NOMO-1 treated with DMSO at 0.1 percent for 48 hours (cell line): ENCODE data around the gene INTS11.
"Not testable (repeated sequence)": the region's sequence is repeated elsewhere in the genome, so short reads cannot be mapped to it uniquely, and the experiment has no call there.

Experiments used
- DNase-seq: peaks from one replicate; lab custom pipeline; 2025; ENCODE audit not compliant: unreplicated experiment; lab: John Stamatoyannopoulos, UW

The INTS11 gene

DNA sequence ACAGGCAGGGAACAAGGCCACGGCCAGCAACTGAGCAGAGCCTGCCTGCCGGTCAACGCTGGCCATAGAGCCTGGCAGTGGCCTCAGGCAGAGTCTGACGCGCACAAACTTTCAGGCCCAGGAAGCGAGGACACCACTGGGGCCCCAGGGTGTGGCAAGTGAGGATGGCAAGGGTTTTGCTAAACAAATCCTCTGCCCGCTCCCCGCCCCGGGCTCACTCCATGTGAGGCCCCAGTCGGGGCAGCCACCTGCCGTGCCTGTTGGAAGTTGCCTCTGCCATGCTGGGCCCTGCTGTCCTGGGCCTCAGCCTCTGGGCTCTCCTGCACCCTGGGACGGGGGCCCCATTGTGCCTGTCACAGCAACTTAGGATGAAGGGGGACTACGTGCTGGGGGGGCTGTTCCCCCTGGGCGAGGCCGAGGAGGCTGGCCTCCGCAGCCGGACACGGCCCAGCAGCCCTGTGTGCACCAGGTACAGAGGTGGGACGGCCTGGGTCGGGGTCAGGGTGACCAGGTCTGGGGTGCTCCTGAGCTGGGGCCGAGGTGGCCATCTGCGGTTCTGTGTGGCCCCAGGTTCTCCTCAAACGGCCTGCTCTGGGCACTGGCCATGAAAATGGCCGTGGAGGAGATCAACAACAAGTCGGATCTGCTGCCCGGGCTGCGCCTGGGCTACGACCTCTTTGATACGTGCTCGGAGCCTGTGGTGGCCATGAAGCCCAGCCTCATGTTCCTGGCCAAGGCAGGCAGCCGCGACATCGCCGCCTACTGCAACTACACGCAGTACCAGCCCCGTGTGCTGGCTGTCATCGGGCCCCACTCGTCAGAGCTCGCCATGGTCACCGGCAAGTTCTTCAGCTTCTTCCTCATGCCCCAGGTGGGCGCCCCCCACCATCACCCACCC, 6.9 kb upstream of the INTS11 start, which contains the start of gene TAS1R3:
Gene TAS1R3, plus strand, starts transcription at position 213 of the 898 bp plus-strand sequence. Its CDS starts 66 bp downstream, at position 279.
- DNase-seq: no peak

DNA sequence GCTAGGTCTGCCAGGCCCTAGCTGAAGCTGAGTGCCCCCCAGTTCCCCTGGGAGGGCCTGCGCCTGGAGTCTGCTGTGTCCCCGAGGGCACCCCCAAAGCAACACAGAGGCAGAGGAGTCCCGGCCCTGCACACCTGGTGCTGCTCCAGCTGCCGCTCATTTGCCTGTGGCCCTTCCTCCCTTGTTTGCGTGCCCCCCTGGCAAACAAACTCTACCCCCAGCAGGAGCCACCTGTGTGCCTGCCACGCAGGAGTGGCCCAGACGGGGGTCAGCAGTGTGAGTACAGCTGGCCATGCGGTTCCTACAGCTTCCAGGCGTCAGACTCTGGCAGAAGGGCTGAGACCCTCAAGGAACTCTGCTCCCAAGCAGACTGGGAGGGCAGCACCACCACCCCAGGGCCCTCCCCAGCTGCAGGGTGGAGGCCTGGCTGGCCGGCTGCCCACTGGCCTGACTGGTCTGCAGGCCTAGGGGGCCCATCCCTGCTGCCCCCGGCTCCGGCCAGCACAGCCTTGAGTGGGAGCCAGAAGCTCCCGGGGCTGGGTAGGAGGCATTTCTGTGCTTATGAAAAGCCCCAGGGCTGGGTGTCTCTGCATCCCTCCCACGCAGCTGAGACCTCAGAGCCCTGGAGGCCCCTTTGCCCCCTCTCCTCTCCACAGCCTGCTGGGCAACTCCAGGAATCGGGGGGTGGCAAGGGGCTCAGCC, 6.1 kb upstream of the INTS11 start:
- no peak for DNase-seq

DNA sequence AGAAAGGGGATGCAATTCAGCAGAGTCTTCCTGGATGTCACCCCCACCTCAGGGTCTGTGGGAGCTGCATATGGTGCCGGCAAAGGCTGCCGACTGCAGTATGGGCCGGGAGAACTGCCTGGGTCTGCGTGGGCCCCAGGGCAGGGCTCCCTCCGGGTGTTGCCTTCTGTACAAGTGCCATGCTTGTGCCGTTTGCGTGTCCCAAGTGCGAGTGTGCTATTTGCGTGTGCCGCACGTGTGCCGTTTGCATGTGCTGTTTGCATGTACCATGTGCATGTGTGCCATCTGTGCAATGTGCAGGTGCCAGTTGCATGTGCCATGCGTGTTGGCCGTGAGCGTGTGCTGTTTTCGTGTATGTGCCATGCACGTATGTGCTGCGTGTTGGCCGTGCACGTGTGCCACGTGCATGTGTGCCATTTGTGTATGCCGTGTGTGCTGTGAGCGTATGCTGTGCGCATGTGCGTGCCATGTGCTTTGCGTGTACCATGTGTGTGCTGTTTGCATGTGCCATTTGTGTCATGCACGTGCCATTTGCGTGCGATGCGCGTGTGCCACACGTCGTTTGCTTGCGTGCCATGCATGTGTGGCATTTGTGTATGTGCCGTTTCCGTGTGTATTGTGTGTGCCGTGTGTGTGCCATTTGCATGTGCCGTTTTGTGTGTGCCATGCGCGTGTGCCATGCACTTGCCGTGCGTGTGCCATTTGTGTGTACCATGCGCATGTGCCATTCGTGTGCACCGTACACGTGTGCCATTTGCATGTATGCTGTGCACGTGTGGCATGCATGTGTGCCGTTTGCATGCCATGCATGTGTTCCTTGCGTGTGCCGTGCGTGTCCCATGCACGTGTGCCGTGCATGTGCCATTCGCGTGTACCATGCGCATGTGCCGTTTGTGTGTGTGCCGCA, 5.1 kb upstream of the INTS11 start:
- DNase-seq: no peak

DNA sequence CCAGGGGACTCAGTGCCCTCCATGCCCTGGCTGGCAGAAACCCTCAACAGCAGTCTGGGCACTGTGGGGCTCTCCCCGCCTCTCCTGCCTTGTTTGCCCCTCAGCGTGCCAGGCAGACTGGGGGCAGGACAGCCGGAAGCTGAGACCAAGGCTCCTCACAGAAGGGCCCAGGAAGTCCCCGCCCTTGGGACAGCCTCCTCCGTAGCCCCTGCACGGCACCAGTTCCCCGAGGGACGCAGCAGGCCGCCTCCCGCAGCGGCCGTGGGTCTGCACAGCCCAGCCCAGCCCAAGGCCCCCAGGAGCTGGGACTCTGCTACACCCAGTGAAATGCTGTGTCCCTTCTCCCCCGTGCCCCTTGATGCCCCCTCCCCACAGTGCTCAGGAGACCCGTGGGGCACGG, 3.8 kb upstream of the INTS11 start:
- no peak for DNase-seq

DNA sequence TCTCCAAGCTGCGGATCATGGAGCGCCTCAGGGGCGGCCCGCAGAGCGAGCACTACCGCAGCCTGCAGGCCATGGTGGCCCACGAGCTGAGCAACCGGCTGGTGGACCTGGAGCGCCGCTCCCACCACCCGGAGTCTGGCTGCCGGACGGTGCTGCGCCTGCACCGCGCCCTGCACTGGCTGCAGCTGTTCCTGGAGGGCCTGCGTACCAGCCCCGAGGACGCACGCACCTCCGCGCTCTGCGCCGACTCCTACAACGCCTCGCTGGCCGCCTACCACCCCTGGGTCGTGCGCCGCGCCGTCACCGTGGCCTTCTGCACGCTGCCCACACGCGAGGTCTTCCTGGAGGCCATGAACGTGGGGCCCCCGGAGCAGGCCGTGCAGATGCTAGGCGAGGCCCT, 2.8 kb upstream of the INTS11 start:
- DNase-seq: no peak

DNA sequence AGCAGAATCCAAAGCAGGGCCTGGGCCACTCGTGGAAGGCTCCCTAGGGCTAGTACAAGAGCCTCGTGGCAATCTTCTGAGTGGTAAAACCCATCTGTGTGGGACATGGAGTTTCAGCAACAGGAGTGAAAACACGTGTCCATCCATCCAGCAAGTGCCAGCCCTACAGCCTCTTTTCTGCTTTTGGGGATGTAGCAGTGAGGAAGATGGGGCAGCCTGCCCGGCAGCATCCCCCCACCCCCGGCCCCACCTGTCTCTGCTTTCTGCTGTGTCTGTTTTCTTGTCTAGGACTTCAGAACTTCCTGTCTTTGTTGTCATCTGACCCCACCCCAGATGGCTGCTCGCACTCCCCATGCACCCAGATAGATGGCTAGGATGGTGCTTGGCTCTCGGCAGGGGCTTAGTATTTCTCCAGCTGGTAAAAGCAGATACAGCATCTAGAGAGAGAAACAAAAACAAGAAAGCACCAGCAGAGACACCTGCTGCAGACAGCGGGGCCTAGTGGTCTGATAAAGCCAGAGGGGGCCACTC, 1.7 kb upstream of the INTS11 start:
- no peak for DNase-seq

DNA sequence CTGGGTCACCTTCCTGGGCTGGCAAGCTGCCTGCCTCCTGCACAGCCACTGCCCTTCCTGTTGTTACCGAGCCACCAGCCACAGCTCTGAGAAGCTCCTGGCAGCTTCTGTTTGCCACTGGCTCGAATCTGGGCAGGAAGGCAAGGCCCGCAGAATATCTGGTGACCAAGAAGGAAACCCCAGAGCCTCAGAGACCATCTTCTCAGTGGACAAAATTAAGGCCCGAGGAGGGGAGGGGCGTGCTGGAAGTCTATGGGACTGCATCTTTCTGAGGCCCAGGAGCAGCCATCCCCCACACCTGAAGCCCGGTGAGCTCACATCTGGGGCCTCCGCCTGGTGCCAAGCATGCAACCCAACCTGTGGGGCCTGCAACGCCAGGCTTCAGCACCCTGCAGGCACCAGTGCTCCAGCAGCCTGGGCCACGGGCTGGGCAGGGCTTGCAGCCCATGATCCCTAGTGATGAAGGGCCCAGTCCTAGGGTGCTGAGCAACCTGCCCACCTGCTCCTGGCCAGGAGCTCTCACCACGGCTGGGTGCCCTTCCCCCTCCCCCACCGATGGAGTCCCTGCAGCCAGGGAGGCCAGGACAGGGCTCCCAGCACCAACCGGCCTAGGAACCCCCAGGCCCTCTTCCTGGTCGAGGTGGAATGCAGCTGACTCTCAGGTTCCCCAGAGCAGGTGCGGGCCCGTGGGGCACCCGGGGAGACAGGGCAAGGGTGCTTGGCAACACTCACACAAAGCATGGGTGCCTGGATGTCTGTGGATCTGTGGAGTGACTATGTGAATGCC, 1.0 kb upstream of the INTS11 start:
- DNase-seq: no peak

DNA sequence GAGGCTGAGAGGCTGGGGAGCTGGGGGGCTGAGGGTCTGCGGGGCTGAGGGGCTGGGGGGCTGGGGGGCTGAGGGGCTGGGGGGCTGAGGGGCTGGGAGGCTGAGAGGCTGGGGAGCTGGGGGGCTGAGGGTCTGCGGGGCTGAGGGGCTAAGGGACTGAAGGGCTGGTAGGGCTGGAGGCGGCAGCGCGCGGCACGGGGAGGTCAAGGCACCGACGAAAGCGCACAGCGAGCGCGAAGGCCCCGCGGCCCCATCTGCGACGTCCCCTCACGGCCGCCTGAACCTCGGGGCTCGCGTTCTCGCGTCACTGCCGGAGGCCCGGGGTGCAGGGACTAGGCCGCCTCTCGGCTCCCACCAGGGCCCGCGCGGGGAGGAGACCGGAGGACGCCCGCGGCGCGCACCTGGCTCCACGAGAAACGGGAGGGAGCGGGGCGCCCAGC, 356 bp downstream of the INTS11 start:
- DNase-seq: no peak

DNA sequence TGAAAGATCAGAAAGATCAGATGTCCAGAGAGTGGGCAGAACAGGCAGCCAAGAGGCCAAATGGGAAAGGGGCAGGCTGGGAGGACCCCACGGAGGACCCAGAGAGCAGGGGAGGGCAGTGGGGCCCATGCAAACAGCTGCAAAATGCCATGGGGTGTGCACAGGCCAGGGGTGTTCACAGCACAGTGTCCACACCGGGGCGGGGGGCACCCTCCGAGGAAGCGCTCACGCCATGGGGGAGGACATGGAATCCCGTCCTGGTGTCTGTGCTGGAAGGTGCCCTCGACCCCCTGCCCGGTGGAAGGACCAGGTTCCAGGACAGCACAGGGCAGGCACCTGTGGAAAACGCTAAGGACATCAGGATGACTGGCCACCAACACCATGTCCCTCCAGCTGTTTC, 1.5 kb downstream of the INTS11 start:
- no peak for DNase-seq

DNA sequence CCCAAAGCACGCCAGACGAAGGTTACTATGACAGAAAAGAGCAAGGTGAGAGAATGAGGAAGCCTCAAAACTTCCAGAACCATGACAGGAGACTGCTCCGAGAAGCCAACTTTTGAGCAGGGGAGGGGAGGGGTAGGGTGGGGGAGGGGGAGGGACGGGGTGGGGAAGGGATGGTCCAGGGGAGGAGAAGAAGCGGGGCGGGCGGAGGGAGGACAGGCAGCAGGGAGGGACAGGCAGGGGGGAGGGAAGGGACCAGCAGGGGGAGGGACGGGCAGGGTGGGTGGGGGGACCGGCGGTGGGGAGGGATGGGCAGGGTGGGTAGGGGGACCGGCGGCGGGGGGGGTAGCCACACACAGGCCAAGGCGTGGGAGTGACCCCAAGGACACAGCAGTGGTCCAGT, 2.0 kb downstream of the INTS11 start:
- DNase-seq: no peak

DNA sequence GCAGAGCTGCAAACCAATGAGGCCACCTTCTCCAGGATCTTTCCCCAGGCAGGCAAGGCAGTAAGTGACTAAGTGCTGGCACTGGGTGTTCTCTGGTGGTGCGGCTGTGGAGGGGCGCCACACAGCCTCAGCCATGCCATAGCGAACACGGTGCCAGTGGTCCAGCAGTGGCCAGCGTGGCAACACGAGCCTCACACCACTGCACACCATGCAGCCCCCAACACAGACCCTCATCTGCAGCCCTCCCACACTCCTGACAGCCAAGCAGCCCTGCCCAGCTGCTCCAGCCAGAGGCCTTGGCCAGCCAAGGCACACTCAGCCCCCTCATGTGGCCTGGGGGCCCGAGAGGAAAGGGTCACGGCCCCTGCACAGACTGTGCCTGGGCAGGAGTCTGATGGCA, 3.0 kb downstream of the INTS11 start:
- no peak for DNase-seq

DNA sequence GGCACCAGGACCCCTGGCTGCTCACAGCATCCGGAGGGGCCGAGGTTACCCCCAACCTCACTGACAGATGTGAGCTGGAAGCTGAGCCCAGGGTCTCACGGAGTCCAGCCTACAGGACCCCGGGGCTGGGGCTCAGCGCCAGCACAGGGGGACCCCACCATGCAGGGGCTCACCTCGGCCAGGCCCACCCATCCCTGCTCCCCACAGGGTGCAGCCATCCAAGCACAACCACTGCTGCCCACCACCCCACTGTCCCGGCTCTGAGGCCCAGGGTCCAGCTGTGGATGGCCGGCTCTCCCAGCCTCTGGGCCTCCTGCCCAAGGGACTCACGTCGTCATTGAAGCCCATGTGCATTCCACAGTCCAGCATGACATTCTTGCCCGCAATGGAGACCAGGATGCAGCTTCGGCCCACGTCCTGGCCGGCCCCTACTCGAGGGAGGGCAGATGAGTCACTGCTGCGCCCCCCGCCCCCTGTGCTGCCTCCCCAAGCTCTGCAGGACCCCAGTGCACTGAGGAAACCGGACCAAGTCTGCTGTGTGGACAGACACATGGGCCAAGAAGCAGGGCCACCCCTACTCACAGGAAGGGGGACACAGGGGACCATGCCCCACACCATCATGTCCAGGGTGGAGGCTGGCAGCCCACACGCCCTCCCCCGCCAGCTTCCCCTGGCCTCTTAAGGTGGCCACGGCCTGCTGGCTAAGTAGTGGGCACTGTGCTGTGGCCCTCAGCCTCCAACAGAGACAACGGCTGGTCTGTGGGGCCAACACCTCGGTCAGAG, 3.6 kb downstream of the INTS11 start:
- no peak for DNase-seq

DNA sequence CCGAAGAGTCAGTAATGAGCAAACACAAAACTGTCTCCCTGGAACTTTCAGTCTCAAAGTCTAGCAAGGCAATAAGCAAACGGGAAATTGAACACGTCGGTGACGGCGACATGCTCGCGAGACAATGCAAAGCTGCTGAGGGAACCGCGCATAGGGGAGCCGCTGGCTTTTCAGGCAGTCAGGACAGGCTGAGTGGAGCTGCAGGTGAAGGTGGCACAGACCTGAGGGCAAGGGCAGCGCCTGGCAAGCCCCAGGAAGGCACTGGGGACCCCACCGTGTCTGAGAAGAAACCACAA, 4.9 kb downstream of the INTS11 start:
- no peak for DNase-seq

DNA sequence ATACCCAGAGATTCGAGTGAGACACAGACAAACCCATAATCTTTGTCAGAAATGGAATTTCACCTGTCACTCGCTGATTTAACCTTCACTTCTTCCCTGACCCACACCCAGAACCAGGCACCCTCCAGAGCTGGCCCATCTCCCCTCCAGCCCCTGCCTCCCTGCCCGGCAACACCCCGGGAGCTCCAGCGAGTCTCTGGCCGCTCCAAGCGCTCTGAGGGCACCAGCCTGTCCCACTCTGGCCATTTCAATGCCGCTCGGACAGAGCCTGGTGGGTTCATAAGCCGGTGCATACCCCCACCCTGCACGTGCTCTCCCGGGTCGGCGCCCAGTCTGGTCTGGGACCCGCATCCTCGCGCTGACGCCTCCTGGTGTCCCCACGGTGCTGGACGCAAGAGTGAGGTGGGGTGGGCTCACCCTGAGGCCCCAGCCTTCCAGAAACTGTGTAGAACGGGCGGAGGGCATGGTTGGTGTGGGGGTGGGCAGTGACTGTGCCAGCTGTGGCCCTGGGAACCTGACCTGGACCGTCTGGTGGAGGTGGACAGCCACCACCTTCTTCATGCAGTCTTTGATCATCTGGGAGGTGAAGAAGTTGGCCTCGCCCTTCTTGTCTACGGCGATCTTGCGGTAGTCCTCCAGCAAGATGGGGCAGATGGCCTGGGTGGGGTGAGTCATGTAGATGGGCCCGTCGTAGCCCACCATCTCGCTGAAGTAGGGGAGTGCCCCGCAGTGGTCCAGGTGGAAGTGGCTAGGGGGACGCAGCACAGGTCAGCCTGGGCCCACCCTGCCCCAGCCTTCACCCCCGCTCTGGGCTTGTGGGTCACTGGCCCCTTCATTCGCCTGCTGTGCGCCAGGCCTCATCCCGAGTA, 5.4 kb downstream of the INTS11 start:
- no peak for DNase-seq

DNA sequence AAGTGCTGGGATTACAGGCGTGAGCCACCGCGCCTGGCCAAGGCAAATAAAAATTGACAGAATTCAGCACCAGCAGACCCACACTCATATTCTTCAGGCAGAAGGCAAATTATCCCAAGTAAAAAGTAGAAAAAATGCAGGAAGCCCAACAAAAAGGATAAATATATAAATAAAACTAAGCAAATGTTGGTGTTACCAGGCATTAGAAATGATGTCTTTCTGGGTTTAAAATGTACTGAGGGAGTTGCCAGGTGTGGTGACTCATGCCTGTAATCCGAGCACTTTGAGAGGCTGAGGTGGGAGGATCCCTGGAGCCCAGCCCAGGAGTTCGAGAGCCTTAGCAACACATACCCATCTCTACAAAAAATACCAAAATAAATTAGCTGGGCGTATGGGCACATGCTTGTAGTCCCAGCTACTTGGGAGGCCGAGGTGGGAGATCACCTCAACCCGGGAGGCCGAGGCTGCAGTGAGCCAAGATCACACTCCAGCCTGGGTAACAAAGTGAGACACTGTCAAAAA, 6.3 kb downstream of the INTS11 start:
- no peak for DNase-seq

DNA sequence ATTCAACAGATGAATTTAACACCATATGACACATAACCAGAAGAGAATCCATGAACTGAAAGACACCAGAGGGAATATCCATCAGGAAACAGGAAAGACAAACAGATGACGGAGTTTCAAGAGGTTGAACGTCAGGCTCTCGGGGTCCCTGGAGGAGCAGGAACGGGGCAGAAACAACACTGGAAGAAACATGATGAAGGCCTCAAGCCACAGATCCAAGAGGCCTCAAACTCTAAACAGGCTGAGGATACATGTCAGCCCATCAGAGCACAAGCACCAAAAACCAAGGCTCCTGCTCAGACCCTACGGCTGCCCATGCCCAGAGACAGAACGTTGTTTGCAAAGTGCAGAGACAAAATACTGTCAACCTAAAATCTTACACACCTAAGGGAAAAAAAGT, 7.0 kb downstream of the INTS11 start:
- DNase-seq: no peak

DNA sequence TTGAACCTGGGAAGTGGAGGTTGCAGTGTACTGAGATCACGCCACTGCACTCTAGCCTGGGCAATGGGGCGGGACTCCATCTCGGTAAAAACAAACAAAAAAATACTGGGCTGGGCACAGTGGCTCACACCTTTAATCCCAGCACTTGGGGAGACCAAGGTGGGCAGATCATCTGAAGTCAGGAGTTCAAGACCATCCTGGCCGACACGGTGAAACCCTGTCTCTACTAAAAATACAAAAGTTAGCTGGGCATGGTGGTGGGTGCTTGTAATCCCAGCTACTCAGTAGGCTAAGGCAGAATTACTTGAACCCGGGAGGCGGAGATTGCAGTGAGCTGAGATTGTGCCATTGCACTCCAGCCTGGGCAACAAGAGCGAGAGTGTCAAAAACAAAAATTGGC, 8.3 kb downstream of the INTS11 start:
- not testable (repeated sequence) for DNase-seq

DNA sequence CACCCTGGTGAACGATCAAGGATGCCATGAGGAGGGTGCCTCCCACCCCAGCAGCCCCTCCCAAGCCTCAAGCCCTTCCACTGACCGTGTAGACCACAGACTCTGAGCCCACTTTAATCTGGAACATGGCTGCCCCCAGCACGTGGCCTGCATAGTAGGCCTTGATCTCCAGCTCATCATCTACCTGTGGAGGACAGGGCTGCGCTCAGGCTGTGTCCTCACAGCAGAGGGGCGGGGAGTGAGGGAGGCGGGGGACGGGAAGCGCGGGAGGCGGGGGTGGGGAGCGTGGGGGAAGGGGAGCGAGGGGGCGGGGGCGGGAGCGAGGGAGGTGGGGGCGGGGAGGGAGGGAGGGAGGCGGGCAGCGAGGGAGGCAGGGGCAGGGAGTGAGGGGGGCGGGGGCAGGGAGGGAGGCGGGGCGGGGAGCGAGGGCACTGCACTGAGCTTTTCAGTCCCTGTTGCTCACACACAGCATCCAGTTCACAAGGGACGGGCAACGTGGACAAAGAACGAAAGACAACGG, 9.0 kb downstream of the INTS11 start:
- no peak for DNase-seq
